Endothelial cell of umbilical vein (primary cell): ENCODE data around the gene FERMT2. TPM values are rescaled to one million over a fixed set of nuclear protein-coding genes. Genes with fewer than 3 reads are reported as not detected.

Experiments
- BruUV-seq: library from RNA; stranded (reverse); fragments of 400-500 nt; replicated peaks from 2 replicates; lab custom pipeline; 2021; lab: Mats Ljungman, UMichigan
- CTCF ChIA-PET: fragments of 300-600, 350-600 bp; sonication (Branson Sonifier 250); formaldehyde crosslinking; loops from one replicate; lab custom pipeline; 2021; ENCODE audit warnings: antibody characterized with exemption, inconsistent platforms; lab: Charles Lee
- POLR2A ChIA-PET: fragments of 300-600, 350-600 bp; sonication (Branson Sonifier 250); formaldehyde crosslinking; loops from one replicate; lab custom pipeline; 2021; ENCODE audit warnings: antibody characterized with exemption, inconsistent platforms; lab: Charles Lee
- DNase-seq: peaks from one replicate; pipeline ENCODE4 v3.0.0-alpha.2; 2011; ENCODE audit warnings: low read depth, low spot score
- FAIRE-seq: peaks from 2 replicates; lab custom pipeline; 2011; peaks lifted over from hg19 to GRCh38; lab: Jason Lieb, UNC
- H2AFZ ChIP-seq: 2 replicates; pipeline ENCODE4 v1.6.0; 2012; ENCODE audit warnings: low read depth, low read length, control low read depth, inconsistent platforms
- H3K27ac ChIP-seq: 2 replicates; pipeline ENCODE4 v1.5.1; 2011; ENCODE audit warnings: low read depth, mild to moderate bottlenecking, control low read depth, low read length, moderate library complexity; ENCODE audit not compliant: insufficient read depth
- H3K27me3 ChIP-seq, 2 experiments: 2 replicates each; pipeline versions ENCODE4 v1.6.0 to v1.6.1; 2011; ENCODE audit warnings: low read length in 2 of 2, mixed read lengths in 1 of 2; ENCODE audit not compliant: control insufficient read depth in 2 of 2, insufficient read depth in 2 of 2
- H3K36me3 ChIP-seq, 2 experiments: 2 replicates in 1 of 2; 3 replicates in 1 of 2; pipeline ENCODE4 v1.5.1; 2011; ENCODE audit warnings: low read length in 2 of 2, mild to moderate bottlenecking in 1 of 2, moderate library complexity in 1 of 2; ENCODE audit not compliant: control insufficient read depth in 2 of 2, insufficient read depth in 2 of 2; ENCODE audit errors: extremely low read depth in 1 of 2
- H3K4me1 ChIP-seq: 3 replicates; pipeline ENCODE4 v1.5.1; 2011; ENCODE audit warnings: mild to moderate bottlenecking, low read length; ENCODE audit not compliant: control insufficient read depth, insufficient read depth; ENCODE audit errors: extremely low read depth
- H3K4me2 ChIP-seq: 2 replicates; pipeline ENCODE4 v1.6.1; 2011; ENCODE audit warnings: low read length, control low read depth, mixed read lengths; ENCODE audit not compliant: insufficient read depth
- H3K4me3 ChIP-seq, 3 experiments: fragments of 200-600 bp in 1 of 3; sonication (generic), shearing (Covaris generic) in 1 of 3; replicated peaks in 1 of 3; 2 replicates each; pipeline ENCODE4 v1.5.1; 2011 to 2016; ENCODE audit warnings: control low read depth in 3 of 3, low read length in 3 of 3, mild to moderate bottlenecking in 2 of 3, inconsistent platforms in 1 of 3, low read depth in 1 of 3, moderate library complexity in 1 of 3; ENCODE audit not compliant: insufficient read depth in 1 of 3
- H3K79me2 ChIP-seq: 2 replicates; pipeline ENCODE4 v1.6.0; 2012; ENCODE audit warnings: low read length, inconsistent platforms; ENCODE audit not compliant: control insufficient read depth, insufficient read depth
- H3K9ac ChIP-seq: replicated peaks from 2 replicates; pipeline ENCODE3; 2011; ENCODE audit warnings: low read length, control low read depth; ENCODE audit not compliant: insufficient read depth; ENCODE audit errors: extremely low read depth
- H3K9me1 ChIP-seq: replicated peaks from 3 replicates; pipeline ENCODE4 v1.6.0; 2011; ENCODE audit warnings: mild to moderate bottlenecking, low read length; ENCODE audit not compliant: control insufficient read depth, insufficient read depth; ENCODE audit errors: extremely low read depth
- H3K9me3 ChIP-seq: replicated peaks from 2 replicates; pipeline ENCODE4 v1.5.1; 2012; ENCODE audit warnings: low read length, inconsistent platforms; ENCODE audit not compliant: control insufficient read depth, insufficient read depth
- H4K20me1 ChIP-seq: replicated peaks from 2 replicates; pipeline ENCODE3; 2011; ENCODE audit warnings: mild to moderate bottlenecking, low read length; ENCODE audit not compliant: control insufficient read depth, insufficient read depth; ENCODE audit errors: extremely low read depth
- CTCF ChIP-seq, 2 donors: IDR thresholded peaks; 1 replicate in 1 of 2; 2 replicates in 1 of 2; pipeline ENCODE4 v1.5.1; 2011; ENCODE audit warnings: low read length in 2 of 2, mild to moderate bottlenecking in 2 of 2, moderate library complexity in 2 of 2, control low read depth in 1 of 2, inconsistent platforms in 1 of 2, low read depth in 1 of 2; ENCODE audit not compliant: insufficient read depth in 1 of 2; ENCODE audit errors: extremely low read depth in 1 of 2
- EZH2 ChIP-seq: IDR thresholded peaks from 2 replicates; pipeline ENCODE4 v1.6.1; 2012; ENCODE audit warnings: borderline replicate concordance, low read depth, mild to moderate bottlenecking, moderate library complexity, low read length, inconsistent platforms; ENCODE audit not compliant: severe bottlenecking
- FOS ChIP-seq: IDR thresholded peaks from 2 replicates; pipeline ENCODE4 v1.6.1; 2011; ENCODE audit warnings: mild to moderate bottlenecking, low read length, moderate library complexity, borderline replicate concordance; ENCODE audit not compliant: insufficient read depth
- GATA2 ChIP-seq: IDR thresholded peaks from 2 replicates; pipeline ENCODE4 v1.7.0; 2011; ENCODE audit warnings: low read depth, mild to moderate bottlenecking, moderate library complexity, mixed read lengths, low read length; ENCODE audit not compliant: insufficient read length, insufficient read depth
- JUN ChIP-seq: IDR thresholded peaks from 2 replicates; pipeline ENCODE4 v1.6.1; 2011; ENCODE audit warnings: borderline replicate concordance, low read depth; ENCODE audit not compliant: insufficient read length, insufficient read depth
- MAX ChIP-seq: IDR thresholded peaks from 2 replicates; pipeline ENCODE4 v1.6.1; 2011; ENCODE audit not compliant: insufficient read depth, insufficient read length
- POLR2A ChIP-seq: IDR thresholded peaks from 2 replicates; pipeline ENCODE4 v1.6.1; 2012; ENCODE audit warnings: low read depth, mild to moderate bottlenecking, control low read depth, low read length
- POLR2AphosphoS5 ChIP-seq: IDR thresholded peaks from 2 replicates; pipeline ENCODE4 v1.6.1; 2012; ENCODE audit warnings: low read depth, mild to moderate bottlenecking, control low read depth, low read length, moderate library complexity; ENCODE audit not compliant: insufficient read depth
- dilution Hi-C: fragments of 300-500 bp; cut with MboI; formaldehyde crosslinking; loops from one replicate; pipeline ENCODE4 v1.15.0; 2019; ENCODE audit warnings: low sequenced_read_pairs; ENCODE audit not compliant: extremely low pct_ligation_motif_present
- intact Hi-C: fragments of 100-400 bp; cut with micrococcal nuclease; formaldehyde crosslinking; loops from one replicate; pipeline ENCODE4 v1.10.0; 2022
- polyA plus RNA-seq, 4 experiments: library from polyadenylated mRNA; depleted of rRNA in 3 of 4; stranded (reverse) in 3 of 4; unstranded in 1 of 4; fragments of >200 nt; gene quantifications; 2 replicates each; pipeline versions ENCODE4 v1.2.1 to v1.2.3, GENCODE V29; 2011 to 2012; ENCODE audit warnings: missing spikeins in 1 of 4
- total RNA-seq: library from RNA; stranded (reverse); gene quantifications from 2 replicates; pipeline ENCODE4 v1.2.3, GENCODE V29; 2021

FERMT2 gene
- total and polyA plus RNA-seq, 2 donors (not counting 3 experiments of a cell fraction or from before 2014, with no cell fraction given) = 58.7 to 108 TPM

- no peaks in the 10 kb centered on the region for H3K4me1 ChIP-seq
- TF ChIP-seq JUN (no peak), POLR2A (no peak), MAX (no peak), EZH2 (no peak), GATA2 (no peak), FOS (no peak), POLR2AphosphoS5 (no peak)
Measured at GRCh38 chr14:52936437-52936836, 14.4 kb downstream of the FERMT2 start.

GRCh38 chr14:52935833-52936232 is 15.0 kb downstream of the FERMT2 start:
- no peak overlapping the region for H2AFZ ChIP-seq
- no peak overlapping the region for H3K27ac ChIP-seq
- no peaks in the 10 kb centered on the region for H3K4me1 ChIP-seq
- no peak for TF ChIP-seq EZH2
- TF ChIP-seq CTCF (IDR thresholded peaks at IDR 0.05; ENCODE audit: extremely low read depth in 1 of 2, insufficient read depth in 1 of 2, low read depth in 1 of 2, low read length in 2 of 2) = no peak
- no peak for TF ChIP-seq POLR2A
- TF ChIP-seq GATA2 = no peak
- TF ChIP-seq JUN = no peak
- no peak for TF ChIP-seq POLR2AphosphoS5
- no peak for TF ChIP-seq MAX
- H3K4me3 ChIP-seq = no peak overlapping the region
- H4K20me1 ChIP-seq = peaks cover 18% of the 10 kb centered on the region
- intact Hi-C loops = no loop called here
- peaks cover 2% of the 10 kb centered on the region for H3K9me1 ChIP-seq
- no peak overlapping the region for H3K4me2 ChIP-seq
- H3K9me3 ChIP-seq = no peaks in the 10 kb centered on the region
- no peak for DNase-seq
- ChIA-PET POLR2A (no interaction called here), CTCF (interaction anchor here (0.9 to 1.3 kb wide), 2 partner anchors 16 to 127 kb away, joined by 3 read pairs; no protein-coding TSS in a partner anchor)
- FAIRE-seq = no peak
- H3K9ac ChIP-seq = no peak overlapping the region
- no TSS peak for BruUV-seq
- H3K36me3 ChIP-seq = no peaks in the 10 kb centered on the region
- H3K27me3 ChIP-seq = no peaks in the 10 kb centered on the region
- dilution Hi-C loops = no loop called here
- peaks cover 89% of the 10 kb centered on the region for H3K79me2 ChIP-seq

More at GRCh38 chr14:52936437-52936836, 14.4 kb downstream of the FERMT2 start:
- no TSS peak for BruUV-seq
- H3K36me3 ChIP-seq = no peaks in the 10 kb centered on the region
- POLR2A ChIA-PET = no interaction called here
- peaks cover 2% of the 10 kb centered on the region for H3K9me1 ChIP-seq
- DNase-seq (no peak), FAIRE-seq (no peak)
- no peak overlapping the region for H2AFZ ChIP-seq
- CTCF ChIA-PET = no interaction called here
- dilution Hi-C loops = no loop called here
- intact Hi-C loops = no loop called here
- peaks cover 89% of the 10 kb centered on the region for H3K79me2 ChIP-seq
- H3K9me3 ChIP-seq = no peaks in the 10 kb centered on the region
- H3K27me3 ChIP-seq = no peaks in the 10 kb centered on the region
- no peak overlapping the region for H3K4me3 ChIP-seq
- no peak overlapping the region for H3K27ac ChIP-seq
- H3K9ac ChIP-seq = no peak overlapping the region
- H3K4me2 ChIP-seq = no peak overlapping the region
- peaks cover 16% of the 10 kb centered on the region for H4K20me1 ChIP-seq
